NK-92 (cell line): ENCODE results near the gene SCRT2.

Experiments used
- DNase-seq: peaks from one replicate; lab custom pipeline; 2025; ENCODE audit not compliant: unreplicated experiment; lab: John Stamatoyannopoulos, UW

Gene SCRT2

DNA sequence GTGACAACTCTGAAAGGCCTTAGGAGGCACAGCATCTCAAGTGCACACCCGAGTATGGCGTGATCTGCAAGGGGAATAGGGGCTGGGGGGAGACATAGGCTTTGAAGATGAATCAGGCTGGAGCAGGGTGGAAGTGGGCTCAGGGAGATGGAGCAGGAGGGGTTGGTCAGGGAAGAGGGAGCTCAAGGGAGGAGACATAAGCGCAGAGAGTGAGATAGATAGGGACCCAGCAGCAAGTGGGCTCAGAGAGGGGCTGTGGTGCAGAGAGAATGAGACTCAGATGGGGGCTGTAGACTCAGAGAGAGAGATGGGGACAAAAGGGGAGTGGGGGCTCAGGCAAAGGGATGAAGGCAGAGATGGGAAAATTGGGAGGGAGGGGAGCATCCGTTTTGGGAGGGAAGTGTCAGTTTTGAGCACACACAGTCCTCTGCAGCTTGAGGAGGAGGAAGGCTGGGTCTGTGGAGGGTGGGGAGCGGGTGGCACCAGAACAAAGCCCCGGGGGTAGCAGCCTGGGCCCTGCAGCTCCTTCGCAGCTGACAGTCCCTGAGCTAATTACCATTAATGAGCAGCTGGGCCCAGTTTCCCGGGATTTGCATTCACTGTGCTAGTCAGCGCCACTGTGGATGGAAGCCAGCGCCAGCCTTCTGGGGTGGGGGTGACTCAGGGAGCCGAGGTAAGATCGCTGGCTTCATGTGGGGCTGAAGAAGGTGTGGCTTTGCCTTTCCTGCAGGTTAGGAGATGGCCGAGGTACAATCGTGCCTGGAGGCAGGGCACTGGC, 41.3 kb downstream of the SCRT2 start:
- DNase-seq: no peak

DNA sequence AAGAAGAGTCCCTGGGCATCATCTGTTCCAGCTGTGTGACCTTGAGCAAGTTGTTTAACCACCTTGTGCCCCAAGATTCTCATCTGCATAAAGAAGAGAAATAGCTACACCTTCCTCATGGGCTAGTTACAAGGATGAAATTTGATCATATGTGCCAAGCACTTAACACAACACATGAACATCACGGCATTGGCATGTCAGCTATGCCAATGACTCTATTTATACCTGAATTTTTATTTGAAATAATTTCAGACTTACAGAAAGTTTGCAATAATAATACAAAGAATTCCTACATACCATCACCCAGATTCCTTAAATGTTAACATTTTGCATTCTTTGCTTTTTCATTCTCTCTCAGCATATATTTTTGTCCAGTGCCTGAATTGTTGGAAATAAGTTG, 44.5 kb downstream of the SCRT2 start:
- DNase-seq: no peak

DNA sequence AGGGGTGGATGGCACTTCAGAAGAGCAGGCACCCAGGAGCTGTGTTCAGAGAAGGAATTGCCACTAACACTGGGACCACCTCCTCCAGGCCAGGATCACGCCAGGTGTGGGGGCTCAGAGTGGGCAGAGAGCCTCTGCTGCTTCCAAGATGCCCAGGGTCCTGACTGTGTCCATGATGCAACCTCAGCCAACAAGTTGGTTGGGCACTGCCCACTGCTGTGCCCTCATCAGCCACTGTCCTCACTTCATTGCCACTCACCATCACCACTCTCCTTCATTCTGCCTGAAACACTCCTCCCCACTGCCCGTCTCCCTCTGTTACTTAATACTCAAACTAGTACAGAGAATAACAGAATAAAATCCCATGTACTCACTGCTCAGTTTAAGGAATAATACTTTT, 49.0 kb downstream of the SCRT2 start:
- no peak for DNase-seq

DNA sequence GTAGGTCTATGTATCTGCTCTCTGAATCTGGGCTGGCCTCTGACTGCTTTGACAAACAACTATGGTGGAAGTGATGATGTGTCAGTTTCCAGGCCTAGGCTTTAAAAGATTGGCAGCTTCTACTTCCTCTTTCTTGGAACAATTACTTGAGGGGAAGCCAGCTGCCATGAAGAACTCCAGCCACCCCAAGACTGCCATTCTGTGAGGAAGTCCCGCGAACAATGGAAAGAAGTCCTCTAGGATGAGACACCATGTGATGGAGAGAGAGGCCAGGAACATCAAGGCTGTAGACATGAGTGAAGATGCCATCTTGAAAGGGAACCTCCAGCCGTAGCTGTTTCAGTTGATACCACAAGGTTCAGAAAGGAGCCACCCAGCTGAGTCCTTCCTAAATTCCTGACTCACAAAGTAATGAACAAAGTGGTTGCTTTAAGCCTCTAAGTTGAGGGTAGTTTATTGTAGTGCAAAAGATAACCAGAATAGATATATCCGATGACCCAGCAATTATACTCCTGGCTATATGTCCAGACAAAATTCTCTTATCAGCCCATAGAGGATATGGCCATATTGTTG, 50.2 kb downstream of the SCRT2 start:
- DNase-seq: no peak

DNA sequence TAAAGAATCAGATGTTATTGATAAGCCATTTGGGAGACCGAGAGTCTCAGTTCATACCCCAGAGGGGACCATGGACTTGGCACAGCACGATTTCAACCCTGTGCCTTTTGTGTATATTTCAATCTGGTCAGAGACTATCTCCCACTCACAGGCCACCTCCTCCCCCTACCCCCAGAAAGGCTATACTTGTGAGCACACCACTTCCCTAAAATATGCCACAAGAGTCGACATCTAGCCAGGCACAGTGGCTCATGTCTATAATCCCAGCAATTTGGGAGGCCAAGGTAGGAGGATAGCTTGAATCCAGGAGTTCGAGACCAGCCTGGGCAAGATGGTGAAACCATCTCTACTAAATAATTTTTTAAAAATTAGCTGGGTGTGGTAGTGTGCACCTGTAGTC, 51.9 kb downstream of the SCRT2 start:
- no peak for DNase-seq

DNA sequence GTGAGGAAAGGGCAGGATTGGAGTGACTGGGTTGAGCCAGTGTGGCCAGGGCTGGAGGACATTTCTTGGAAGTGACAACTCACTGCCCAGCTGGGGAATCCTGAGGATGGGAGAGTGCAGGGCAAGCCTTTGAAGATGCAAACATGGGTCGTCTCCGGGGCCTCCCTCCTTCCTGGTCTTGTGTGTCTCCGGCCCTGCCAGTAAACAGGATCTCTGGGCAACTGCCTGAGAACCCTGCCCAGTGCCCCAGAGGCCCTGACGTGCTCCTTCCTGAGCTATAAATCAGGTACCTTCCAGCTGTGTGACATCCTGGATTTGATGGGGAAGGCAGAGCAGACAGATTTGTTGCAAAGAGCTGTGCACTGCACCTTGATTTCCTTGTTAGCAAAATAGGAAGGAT, 52.6 kb downstream of the SCRT2 start:
- no peak for DNase-seq

DNA sequence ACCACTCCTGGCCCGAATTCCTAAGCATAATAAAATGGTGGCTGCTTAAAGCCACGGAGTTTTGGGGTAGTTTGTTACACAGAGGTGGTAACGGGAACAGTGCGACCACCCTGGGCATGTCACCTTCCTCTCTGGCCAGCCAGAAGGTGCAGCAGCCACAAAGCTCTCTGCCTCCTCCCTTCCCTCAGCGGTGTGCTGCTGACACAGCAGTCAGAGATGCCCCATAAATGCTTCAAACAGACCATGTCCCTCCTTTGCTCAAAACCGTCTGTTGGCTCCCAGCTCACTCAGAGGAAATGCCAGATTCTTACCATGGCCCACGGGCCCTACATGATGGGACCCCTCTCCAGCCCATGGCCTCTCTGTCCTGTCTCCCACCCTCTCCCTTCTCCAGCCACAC, 53.4 kb downstream of the SCRT2 start:
- DNase-seq: no peak

DNA sequence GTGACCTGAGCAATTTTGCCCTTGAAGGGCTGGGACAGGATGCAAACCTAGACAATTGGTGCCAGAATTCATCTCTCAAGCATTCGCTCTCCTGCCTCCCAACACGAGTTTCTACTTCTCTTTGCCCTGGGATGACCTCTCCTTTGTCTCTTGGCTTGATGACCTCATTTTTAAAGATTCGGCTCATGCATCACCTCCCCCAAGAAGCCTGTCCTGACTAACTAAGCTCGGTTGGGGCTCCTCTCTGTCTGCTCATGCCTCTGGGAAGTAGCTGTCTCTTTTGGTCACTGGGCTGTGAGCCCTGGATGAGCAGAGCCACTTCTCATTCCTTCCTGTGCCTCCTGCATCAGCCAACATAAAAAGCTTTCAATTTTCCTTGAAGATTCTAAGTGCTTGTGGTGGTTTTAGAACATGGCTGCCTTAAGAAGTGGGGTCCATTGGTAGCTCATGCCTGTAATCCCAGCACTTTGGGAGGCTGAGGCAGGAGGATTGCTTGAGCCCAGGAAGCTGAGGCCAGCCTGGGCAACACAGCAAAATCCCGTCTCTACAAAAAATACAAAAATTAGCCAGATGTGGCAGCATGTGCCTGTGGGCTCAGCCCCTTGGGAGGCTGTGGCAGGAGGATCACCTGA, 54.4 kb downstream of the SCRT2 start:
- DNase-seq: no peak

DNA sequence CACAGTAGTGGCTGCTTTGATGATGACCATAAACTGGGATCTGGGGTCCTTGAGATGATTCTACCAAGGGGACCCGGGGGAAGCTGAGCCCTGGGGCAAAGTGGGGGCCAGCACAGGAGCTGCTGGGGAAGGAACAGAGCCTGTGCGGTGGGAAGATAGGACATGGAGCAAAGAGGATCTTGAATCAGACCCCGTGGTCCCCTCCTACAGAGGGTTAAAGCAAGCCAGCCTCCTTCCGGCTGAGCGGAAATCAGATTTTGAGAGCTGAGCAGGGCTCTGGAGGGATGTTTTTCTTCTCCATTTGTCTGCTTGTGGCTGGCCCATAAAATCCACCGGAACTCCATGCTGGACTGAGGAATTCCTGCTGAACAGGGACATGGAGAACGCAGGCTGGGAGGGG, 55.4 kb downstream of the SCRT2 start:
- no peak for DNase-seq

DNA sequence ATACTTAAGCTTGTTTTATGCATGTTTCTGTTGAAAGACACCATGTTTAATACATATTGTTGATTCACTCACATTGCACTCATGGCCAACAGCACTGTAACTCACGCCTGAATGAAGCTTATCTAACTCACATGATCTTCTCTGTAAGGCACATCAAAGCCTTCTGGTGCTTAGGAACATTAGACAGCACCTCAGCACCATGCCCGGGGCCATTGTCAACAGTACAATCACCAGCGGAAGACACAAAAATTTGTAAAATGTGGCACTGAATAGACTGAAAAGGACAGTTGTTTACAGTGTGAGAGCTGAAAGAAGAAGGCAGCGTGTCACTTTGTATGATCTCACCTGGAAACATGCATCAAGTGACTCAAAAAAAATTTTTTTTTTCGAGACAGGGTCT, 56.6 kb downstream of the SCRT2 start:
- no peak for DNase-seq

DNA sequence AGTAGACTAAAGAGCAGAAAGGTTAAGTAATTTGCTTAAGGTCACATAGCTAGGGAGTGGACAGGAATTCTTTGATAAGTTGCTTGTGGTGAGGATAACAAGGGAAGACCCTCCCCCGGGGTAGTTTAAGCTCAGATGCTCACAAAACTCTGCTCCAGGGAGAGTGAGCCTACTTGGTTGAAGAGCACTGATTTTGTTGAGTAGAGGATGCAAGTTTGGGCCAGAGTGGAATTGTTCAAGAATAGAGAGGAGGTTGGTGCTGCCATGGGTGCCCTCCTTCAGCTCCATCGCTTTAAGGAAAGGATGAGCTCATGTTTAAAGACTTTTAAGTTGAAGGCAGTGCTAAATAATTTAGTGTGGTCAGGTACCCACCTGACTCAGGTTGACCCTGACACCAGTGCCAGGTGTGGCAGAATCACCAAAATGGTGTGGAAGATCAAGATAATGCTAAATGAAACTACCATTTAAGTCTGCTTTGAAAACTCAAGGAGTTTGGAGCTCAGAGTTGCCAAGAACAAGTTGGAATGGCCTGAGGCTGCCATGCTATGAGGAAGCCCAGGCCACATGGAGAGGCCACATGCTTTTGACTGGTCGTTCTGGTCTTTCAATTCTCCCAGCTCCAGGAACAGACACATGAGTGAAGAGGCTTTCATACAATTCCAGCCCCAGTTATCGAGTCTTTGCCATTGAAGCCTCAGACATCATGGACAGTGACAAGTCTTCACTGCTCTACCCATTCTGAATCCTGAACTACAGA, 57.5 kb downstream of the SCRT2 start:
- no peak for DNase-seq

DNA sequence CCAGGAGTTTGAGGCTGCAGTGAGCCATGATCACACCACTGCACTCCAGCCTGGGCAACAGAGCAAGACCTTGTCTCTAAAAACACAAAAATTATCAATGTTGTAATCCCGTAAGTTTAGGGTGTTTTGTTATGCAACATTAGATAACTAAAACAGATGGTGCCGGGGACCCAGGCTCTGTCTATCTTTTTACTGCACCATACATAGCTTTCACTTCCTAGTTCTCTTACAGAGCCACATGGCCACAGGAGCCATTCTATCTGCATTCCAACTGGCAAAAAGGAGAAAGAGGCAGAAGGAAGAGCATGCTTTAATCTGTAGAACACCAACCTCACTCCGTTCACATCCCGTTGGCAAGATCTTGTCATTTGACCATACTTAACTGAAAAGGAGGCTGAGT, 60.1 kb downstream of the SCRT2 start:
- no peak for DNase-seq

DNA sequence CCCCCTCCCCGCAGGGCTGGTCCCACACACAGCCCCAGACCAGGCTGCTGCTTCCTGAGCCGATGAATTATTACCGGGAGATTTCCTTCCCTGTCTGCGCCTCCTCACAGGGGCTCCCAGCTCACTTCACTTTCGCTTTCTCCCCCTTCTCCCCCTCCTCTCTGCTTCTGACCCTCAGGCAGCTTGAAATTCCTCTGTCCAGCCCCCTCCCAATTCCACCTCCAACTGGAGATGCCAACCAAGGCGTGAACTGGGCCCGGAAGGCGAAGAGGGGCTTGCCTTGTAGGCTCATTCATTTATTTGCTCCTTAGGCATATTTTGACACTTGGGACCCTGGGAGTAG, 63.8 kb downstream of the SCRT2 start:
- DNase-seq: no peak
